GM10266 (cell line): ENCODE data around the gene TRA2B.

Experiments used
- DNase-seq: peaks from one replicate; pipeline ENCODE4 v3.0.0; 2012; ENCODE audit errors: extremely low spot score
- TF ChIP-seq, protein P1 (sequence below): IDR thresholded peaks from 2 replicates; pipeline ENCODE4 v1.5.1; 2012; ENCODE audit warnings: mild to moderate bottlenecking, low read depth; ENCODE audit not compliant: control insufficient read depth, insufficient read depth; ENCODE audit errors: missing control alignments

Gene TRA2B

DNA sequence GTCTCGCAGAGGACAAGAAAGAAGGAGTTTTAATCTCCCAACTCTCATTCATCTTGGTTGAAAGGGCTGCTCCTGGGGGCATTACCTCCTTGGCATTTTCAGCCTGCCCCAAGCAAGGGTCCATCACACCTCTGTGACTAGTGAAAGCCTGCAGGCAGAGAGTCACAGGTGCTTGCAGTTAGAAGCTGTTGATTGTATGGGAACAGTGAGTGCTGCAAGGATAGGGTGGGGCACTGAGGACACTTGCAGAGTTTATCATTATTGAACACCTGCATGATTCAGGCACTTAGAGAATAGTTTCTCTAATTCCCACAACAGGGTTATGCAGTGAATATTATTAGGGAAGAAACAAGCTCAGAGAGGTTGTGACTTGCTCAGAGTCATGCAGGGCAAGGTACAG is 71.3 kb downstream of the TRA2B start:
- TF ChIP-seq, protein P1, sequence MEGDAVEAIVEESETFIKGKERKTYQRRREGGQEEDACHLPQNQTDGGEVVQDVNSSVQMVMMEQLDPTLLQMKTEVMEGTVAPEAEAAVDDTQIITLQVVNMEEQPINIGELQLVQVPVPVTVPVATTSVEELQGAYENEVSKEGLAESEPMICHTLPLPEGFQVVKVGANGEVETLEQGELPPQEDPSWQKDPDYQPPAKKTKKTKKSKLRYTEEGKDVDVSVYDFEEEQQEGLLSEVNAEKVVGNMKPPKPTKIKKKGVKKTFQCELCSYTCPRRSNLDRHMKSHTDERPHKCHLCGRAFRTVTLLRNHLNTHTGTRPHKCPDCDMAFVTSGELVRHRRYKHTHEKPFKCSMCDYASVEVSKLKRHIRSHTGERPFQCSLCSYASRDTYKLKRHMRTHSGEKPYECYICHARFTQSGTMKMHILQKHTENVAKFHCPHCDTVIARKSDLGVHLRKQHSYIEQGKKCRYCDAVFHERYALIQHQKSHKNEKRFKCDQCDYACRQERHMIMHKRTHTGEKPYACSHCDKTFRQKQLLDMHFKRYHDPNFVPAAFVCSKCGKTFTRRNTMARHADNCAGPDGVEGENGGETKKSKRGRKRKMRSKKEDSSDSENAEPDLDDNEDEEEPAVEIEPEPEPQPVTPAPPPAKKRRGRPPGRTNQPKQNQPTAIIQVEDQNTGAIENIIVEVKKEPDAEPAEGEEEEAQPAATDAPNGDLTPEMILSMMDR = no peak
- no peak for DNase-seq
